ENCODE measurements around the gene AMPH.
"Not testable (repeated sequence)": the region's sequence is repeated elsewhere in the genome, so short reads cannot be mapped to it uniquely, and the experiment has no call there.

AMPH gene

DNA sequence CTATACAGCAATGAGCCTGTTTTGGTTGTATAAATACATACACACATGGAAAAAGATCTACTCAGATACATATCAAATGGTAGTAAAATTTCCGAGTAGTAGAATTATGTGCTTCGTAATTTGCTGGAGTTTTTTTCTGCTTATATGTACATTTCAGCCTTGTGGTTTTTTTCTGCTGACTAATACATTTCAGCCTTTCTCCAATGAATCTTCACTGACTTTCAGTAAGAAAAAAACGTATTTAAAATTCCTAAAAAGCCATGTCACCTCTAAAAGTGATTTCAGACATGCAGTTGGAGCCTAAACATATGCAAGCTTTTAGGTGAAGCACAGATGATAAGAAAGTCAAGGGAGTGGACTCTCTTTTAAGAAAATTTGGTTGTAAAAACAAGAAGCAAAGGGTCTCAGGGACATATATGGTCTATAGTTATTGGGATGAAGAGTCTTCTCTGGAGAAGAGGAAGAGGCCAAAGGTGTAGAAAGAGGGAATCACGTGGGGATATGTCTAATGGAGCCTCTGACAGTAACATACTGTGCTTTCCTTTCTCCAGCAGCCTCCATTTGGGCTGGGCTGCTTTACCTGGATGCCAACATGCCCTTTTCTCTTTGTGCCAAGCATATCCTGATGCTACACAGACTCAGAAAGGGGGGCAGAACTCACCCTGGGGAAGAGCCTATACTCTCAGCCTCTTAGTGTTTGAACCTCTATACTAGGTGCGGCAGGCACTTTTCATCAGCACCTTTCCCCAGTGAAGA is 2.4 kb downstream of the AMPH start:
- DNase-seq, result no peak

GRCh38 chr7:38625866-38626265 is 5.3 kb downstream of the AMPH start:
- DNase-seq, result no peak

GRCh38 chr7:38615665-38616064 is 15.5 kb downstream of the AMPH start:
- no peak for DNase-seq

DNA sequence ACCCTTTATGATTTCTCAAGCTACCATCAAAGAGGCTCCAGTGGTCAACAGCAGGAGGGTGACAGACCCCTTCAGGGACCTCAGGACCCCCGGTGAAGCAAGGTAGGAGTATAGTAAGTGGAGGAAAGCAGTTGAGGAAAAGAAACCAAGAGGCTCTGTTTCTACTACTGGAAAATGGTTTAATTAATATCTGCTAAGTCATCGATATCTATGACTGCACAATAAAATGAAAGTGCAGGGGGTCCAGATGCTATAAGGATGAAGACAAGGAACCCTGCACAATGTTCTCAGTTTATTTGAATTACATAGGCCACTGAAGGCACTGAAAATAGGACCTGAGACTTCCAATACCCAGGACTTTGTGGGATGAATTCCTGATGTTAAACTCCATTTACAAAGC is 23.7 kb downstream of the AMPH start:
- no peak for DNase-seq

- no peak for DNase-seq
These were observed 30.4 kb downstream of the AMPH start for GRCh38 chr7:38600741-38601140.

- DNase-seq, result peak in 2 of 3 experiments; percentile 7 to 20
These were observed 36.2 kb downstream of the AMPH start for GRCh38 chr7:38594949-38595348.

GRCh38 chr7:38592737-38593288 is 38.4 kb downstream of the AMPH start:
- no peak for DNase-seq

DNA sequence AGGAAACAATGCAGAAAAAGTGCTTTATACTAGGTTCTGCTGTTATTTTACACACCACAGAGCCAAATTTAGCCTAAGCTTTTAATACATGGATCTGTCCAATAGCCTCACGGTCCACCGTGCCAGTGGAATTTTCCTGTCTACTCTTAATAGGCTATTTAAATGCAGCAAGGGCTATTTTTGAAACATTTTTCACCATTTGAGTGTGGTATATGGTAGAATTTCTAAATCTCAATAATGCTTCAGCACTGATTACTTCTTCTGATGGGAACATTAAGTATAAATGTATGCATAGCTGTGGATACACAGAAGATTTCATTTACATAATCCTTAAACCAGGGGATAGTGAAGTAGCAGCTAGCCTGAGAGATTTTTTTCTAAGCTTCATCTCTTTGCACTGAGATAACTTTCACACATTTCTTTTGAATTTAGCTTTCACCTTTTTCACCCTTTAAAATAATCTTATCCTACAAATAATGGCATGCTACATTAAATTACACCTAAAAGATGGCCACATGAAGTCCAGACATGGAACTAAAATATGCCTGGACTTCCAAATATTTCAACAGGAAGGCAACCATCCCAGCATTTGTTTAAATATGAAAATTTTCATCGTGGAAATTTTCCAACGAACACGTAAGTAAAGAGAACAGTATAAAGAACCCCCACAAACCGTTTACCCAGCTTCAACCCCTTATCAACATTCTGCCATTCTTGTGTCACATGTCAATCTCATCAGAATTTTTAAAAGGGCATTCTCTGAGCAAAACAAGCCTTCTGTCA is 45.4 kb downstream of the AMPH start:
- DNase-seq, result no peak

DNA sequence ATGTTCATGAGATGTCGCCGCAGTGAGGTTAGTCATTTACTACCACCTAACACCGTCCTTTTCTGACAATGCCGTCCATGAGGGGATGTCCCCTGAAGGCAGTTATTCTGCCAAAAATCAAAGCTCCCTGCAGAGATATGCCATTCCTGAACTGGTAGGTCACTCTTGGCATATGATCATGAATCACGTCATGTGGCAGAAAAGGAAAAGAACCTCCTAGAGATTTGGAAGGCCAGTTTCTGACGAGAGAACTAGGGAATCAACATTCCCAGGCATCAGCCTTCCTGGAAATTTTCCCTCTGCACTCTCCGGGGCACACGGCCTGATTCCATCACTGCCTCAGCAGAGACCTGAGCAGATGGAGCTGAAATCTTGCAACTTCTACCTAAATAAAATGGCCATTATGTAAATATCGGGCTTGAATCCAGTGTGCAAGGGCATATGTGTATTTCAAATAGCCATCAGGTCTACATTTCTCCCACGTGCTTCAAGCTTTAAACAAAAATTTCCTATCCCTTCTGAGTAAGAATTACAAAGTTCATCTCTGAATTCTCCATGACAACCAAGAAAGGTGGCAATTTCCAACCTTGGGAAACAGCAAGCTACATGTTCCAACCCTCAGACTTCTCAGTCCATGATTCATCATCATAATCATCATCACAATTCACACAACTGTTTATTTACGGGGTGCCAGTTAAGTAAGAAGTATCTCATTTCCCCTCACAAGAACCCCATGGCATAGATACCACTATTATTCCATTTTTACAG is 46.5 kb downstream of the AMPH start:
- DNase-seq, result no peak

- no peak for DNase-seq
These were observed 50.7 kb downstream of the AMPH start for GRCh38 chr7:38580485-38580884.

DNA sequence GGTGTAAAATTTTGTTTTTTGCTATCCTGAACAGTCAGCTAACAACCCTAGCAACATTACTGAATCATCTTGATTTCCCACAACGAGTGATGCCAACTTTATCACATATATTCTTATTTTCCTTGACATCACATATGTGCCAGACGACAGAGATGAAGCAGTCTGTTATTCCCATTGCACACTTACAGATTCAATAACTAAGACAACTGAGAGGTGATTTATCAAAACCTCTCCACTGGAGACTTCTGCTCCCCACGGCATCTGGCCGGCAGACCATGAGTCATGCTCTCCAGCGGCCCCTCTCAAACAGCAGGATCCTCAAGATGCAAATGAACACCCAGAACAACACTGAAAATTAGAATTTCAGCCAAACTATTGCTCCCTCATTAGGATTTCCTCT is 57.1 kb downstream of the AMPH start:
- peak in 2 of 3 experiments; percentile 10 to 53 for DNase-seq

DNA sequence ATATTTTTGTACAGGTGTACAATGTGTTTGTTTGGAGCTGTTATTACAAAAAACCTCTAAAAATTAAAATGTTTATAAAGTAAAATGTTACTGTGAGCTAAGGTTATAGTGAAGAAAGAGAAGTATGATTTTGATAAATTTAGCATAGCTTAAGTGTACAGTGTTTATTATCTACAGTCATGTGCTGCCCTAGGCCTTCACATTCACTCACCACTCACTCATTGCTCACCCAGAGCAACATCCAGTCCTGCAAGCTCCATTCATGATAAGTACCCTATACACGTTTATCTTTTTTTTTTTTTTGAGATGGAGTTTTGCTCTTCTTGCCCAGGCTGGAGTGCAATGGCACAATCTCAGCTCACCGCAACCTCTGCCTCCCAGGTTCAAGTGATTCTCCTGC is 59.6 kb downstream of the AMPH start:
- not testable (repeated sequence) for DNase-seq

- no peak for DNase-seq
These were observed 62.7 kb downstream of the AMPH start for GRCh38 chr7:38568497-38568896.

DNA sequence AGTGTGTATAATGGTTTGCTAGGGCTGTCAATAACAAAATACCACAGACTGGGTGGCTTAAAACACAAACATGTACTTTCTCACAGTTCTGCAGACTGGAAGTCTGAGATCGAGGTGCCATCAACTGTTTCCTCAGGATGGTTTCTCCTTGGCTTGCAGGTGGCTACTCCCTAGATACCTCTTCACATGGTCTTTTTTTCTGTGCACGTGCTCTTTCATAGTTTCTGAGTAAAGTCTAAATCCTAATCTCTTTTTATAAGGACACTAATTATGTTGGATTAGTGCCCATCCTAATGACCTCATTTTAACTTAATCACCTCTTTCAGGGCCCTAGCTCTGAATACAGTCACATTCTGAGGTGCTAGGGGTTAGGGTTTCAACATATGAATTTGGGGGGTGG is 65.9 kb downstream of the AMPH start:
- no peak for DNase-seq

- DNase-seq, result no peak
These were observed 67.4 kb downstream of the AMPH start for GRCh38 chr7:38563741-38564140.

GRCh38 chr7:38561166-38561565 is 70.0 kb downstream of the AMPH start:
- no peak for DNase-seq

GRCh38 chr7:38558761-38559345 is 72.3 kb downstream of the AMPH start:
- DNase-seq, result peak in 1 of 3 experiments; percentile 27

GRCh38 chr7:38554586-38554985 is 76.6 kb downstream of the AMPH start:
- DNase-seq, result no peak

DNA sequence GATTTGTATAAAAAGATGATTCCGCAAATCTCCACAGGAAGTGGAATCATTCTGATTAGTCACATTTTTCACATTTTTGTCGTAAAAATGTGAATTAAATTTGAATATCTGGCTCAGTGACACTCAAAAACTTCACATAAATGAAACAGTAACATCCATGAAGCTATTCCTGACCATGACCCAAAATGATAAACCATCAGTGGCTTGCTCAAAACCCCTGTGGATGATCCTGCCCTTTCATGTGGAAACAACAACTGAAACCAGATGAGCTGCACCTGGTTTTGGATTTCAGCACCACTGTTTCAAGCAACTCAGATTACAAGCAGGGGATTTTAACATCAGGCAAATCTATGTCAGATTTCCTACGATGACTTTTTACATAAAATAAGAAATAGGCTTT is 80.3 kb downstream of the AMPH start:
- DNase-seq, result peak in 1 of 3 experiments; percentile 33

GRCh38 chr7:38548605-38549004 is 82.6 kb downstream of the AMPH start:
- DNase-seq, result peak in 1 of 3 experiments; percentile 27

- DNase-seq, result no peak
These were observed 84.4 kb downstream of the AMPH start for GRCh38 chr7:38546763-38547162.

- no peak for DNase-seq
These were observed 85.2 kb downstream of the AMPH start for GRCh38 chr7:38545977-38546376.

GRCh38 chr7:38542156-38542555 is 89.0 kb downstream of the AMPH start:
- no peak for DNase-seq

All from NCI-H1417 (cell line).